K562 treated with DMSO at 1 percent for 48 hours (cell line): Measurements from ENCODE around the gene PALD1. TPM values are rescaled to one million over a fixed set of nuclear protein-coding genes. Genes with fewer than 3 reads are reported as not detected.

ENCODE experiments used
- total RNA-seq: library from RNA; unstranded; fragments of 300-600 nt; gene quantifications from 2 replicates; pipeline ENCODE4 v1.2.3, GENCODE V29; 2022; ENCODE audit warnings: low replicate concordance; ENCODE audit errors: extremely low read depth

Gene PALD1
- not detected in 2 replicates for total RNA-seq

GRCh38 chr10:70478191-70479164 is at the start of gene PALD1:
PALD1 (plus strand) TSS chr10:70478767; CDS start chr10:70525952, 47,185 bp downstream.

DNA sequence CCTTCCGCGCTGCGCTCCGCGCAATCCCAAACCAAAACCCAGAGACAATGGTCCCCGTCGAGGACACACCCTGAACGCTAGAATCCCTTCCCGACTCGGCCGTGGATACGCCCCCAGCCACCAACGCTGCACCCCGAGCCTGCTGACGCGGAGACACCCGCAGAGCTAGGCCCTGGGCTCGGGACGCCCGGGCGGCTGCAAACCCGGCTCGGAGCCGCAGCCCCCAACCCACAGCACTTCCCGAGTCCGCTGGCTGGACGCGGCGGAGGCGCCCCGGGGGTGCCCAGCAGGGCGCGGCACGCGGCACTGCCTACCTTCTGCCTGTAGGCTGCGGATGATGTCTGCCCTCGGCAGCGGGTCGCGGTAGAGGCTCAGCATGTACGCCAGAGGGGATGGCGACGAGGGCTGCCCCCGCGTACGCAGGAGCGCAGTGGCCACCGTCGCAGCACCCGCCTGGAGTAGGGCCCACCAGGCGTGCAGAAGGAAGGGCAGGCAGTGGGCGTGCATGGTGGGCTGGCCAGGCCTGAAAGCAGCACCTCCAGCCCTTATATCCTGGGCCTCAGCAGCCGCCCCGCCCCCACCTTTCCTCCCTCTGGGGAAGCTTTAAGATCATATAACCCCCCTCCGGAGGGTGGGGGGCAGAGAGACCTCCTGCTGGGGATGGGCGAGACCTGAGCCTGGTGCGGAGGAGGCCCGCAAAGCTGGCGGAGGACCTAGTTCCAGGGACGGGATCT is 37.2 kb upstream of the PALD1 start, which contains the start of gene NODAL:
Gene NODAL (minus strand): TSS at position 521 of the 734 bp plus-strand sequence. CDS start 14 bp downstream, at position 507.

GRCh38 chr10:70602665-70603448 is 124.3 kb downstream of the PALD1 start, which contains the start of gene PRF1:
PRF1 (minus strand) TSS chr10:70602741; CDS start chr10:70600902, 1,839 bp downstream.

Other genes with a start within 250 kb of the PALD1 start
- gene PPA1, start 245.3 kb upstream of the PALD1 start, total RNA-seq, result not detected in 2 replicates
- not detected in 2 replicates for gene NPFFR1, start 194.8 kb upstream of the PALD1 start, total RNA-seq
- not detected in 2 replicates for gene LRRC20, start 96.1 kb upstream of the PALD1 start, total RNA-seq
- 63.7 TPM in 1 of 2 replicates, not detected in the other for gene EIF4EBP2, start 74.6 kb upstream of the PALD1 start, total RNA-seq
- not detected in 2 replicates for gene NODAL, start 37.1 kb upstream of the PALD1 start, total RNA-seq
- gene PRF1, start 124.0 kb downstream of the PALD1 start, total RNA-seq, result not detected in 2 replicates
- 89.7 TPM in 1 of 2 replicates, not detected in the other for gene ADAMTS14, start 193.7 kb downstream of the PALD1 start, total RNA-seq